Measurements from ENCODE around the gene SLC12A1.

DNA sequence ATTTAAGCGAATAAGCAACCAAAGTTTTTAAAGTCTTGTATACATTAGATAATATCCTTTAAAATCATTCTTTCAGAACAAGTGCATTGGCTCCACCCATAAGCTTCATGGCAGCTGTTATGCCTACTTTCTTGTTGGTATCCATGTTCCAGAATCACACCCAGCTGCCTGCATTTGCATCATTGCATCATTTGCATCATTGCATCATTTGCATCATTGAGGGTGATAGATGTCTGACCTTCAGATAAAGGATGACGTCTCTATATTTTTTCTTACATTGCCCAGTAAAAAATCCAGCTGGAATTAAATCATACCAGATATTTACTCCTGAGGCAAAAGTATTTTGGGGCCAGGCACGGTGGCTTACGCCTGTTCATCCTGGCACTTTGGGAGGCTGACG lies 42.3 kb downstream of the SLC12A1 start:
- TF ChIP-seq ZNF512 (CRISPR knock-in tag; IDR thresholded peaks at IDR 0.05; ENCODE audit: borderline replicate concordance): no peak
- TF ChIP-seq, protein P1, sequence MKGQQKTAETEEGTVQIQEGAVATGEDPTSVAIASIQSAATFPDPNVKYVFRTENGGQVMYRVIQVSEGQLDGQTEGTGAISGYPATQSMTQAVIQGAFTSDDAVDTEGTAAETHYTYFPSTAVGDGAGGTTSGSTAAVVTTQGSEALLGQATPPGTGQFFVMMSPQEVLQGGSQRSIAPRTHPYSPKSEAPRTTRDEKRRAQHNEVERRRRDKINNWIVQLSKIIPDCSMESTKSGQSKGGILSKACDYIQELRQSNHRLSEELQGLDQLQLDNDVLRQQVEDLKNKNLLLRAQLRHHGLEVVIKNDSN (CRISPR knock-in tag; IDR thresholded peaks at IDR 0.05): no peak
- no peak for TF ChIP-seq OVOL2 (CRISPR knock-in tag; IDR thresholded peaks at IDR 0.05; ENCODE audit: borderline replicate concordance)
- no peak for TF ChIP-seq CTCF (IDR thresholded peaks at IDR 0.05)
- no peak for TF ChIP-seq JUN (CRISPR knock-in tag; IDR thresholded peaks at IDR 0.05)
- TF ChIP-seq ATF6 (CRISPR knock-in tag; IDR thresholded peaks at IDR 0.05): no peak
- no peak for TF ChIP-seq ZNF121 (CRISPR knock-in tag; IDR thresholded peaks at IDR 0.05)
- TF ChIP-seq, protein P2, sequence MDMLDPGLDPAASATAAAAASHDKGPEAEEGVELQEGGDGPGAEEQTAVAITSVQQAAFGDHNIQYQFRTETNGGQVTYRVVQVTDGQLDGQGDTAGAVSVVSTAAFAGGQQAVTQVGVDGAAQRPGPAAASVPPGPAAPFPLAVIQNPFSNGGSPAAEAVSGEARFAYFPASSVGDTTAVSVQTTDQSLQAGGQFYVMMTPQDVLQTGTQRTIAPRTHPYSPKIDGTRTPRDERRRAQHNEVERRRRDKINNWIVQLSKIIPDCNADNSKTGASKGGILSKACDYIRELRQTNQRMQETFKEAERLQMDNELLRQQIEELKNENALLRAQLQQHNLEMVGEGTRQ (CRISPR knock-in tag; IDR thresholded peaks at IDR 0.05): no peak
- no peak for TF ChIP-seq CREB1 (CRISPR knock-in tag; IDR thresholded peaks at IDR 0.05)
- TF ChIP-seq, protein P3, sequence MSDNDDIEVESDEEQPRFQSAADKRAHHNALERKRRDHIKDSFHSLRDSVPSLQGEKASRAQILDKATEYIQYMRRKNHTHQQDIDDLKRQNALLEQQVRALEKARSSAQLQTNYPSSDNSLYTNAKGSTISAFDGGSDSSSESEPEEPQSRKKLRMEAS (CRISPR knock-in tag; IDR thresholded peaks at IDR 0.05): no peak
- TF ChIP-seq E2F1 (CRISPR knock-in tag; IDR thresholded peaks at IDR 0.05): no peak
- no peak for TF ChIP-seq ZNF317 (CRISPR knock-in tag; IDR thresholded peaks at IDR 0.05; ENCODE audit: borderline replicate concordance, low read depth)
- TF ChIP-seq JAZF1 (CRISPR knock-in tag; IDR thresholded peaks at IDR 0.05): no peak
- no peak for TF ChIP-seq CBFB (CRISPR knock-in tag; IDR thresholded peaks at IDR 0.05; ENCODE audit: low read depth)

Data from WTC11 (cell line).